H1 (cell line): ENCODE results near the gene NCOA1. TPM values are rescaled to one million over a fixed set of nuclear protein-coding genes. Genes with fewer than 3 reads are reported as not detected.

Source experiments
- ASH2L ChIP-seq: fragments of 200-600, 300-600 bp; sonication (generic); IDR thresholded peaks from one replicate; pipeline ENCODE4 v1.7.1; 2017; ENCODE audit warnings: low read length
- CBX8 ChIP-seq: fragments of 300-800, 300-1000 bp; sonication (generic); IDR thresholded peaks from 2 replicates; pipeline ENCODE4 v1.7.1; 2016; ENCODE audit warnings: low read depth, low read length, borderline replicate concordance
- CHD7 ChIP-seq: fragments of 300-600 bp; sonication (generic); IDR thresholded peaks from 2 replicates; pipeline ENCODE4 v1.7.1; 2012; ENCODE audit warnings: low read length, moderate library complexity, mild to moderate bottlenecking, inconsistent platforms; ENCODE audit not compliant: insufficient replicate concordance
- GABPA ChIP-seq: IDR thresholded peaks from 2 replicates; pipeline ENCODE4 v1.6.1; 2011; ENCODE audit warnings: mild to moderate bottlenecking, low read length, moderate library complexity, borderline replicate concordance; ENCODE audit not compliant: insufficient read depth
- KDM4A ChIP-seq: IDR thresholded peaks from one replicate; pipeline ENCODE4 v1.7.1; 2012; ENCODE audit warnings: low read depth, mild to moderate bottlenecking, moderate library complexity, low read length, inconsistent platforms; ENCODE audit not compliant: severe bottlenecking
- RFX5 ChIP-seq: IDR thresholded peaks from 2 replicates; pipeline ENCODE4 v1.6.1; 2011; ENCODE audit warnings: low read depth, low read length, improper control_type of control experiment, borderline replicate concordance
- polyA plus RNA-seq, 7 experiments: library from polyadenylated mRNA; depleted of rRNA in 3 of 7; stranded (reverse) in 5 of 7; unstranded in 2 of 7; fragments of >200 nt in 5 of 7; fragments of 200-250 nt in 2 of 7; gene quantifications; 1 replicate in 5 of 7; 2 replicates in 1 of 7; 4 replicates in 1 of 7; pipeline versions ENCODE4 v1.2.1 to v1.2.3, GENCODE V29; 2011 to 2013; ENCODE audit warnings: missing spikeins in 2 of 7, mixed read lengths in 2 of 7
- total RNA-seq: library from RNA; stranded (reverse); fragmentation: NEBNext Ultra II Directional; extraction: Animal tissue kit (Norgen Biotek cat#: 25700); gene quantifications from 2 replicates; pipeline ENCODE4 v1.2.1, GENCODE V29; 2021

NCOA1 gene
- total and polyA plus RNA-seq, 2 of the 8 experiments (the other 6 are each of a cell fraction or from before 2014, with no cell fraction given), result 12.8 to 17.9 TPM

GRCh38 chr2:24466871-24467870 lies 23.9 kb upstream of the NCOA1 start (continued):
- TF ChIP-seq CHD7 (no peak), ASH2L (peak; percentile 39), CBX8 (no peak), RFX5 (no peak), KDM4A (peak; percentile 26), GABPA (no peak)
